ENCODE results near the gene ATG2A. TPM values are rescaled to one million over a fixed set of nuclear protein-coding genes. Genes with fewer than 3 reads are reported as not detected.

Gene ATG2A
- polyA plus RNA-seq, 3 donors: 2.6 to 24.9 (median 4.0) TPM

- Histone ChIP-seq H3K79me2 (ENCODE audit: insufficient read depth, low read length) (peaks cover 74% of the 10 kb centered on the region), H3K27ac (ENCODE audit: low read depth in 1 of 2, low read length in 2 of 2) (peak overlapping the region; percentile 80 to 85), H3K4me2 (replicated peaks; ENCODE audit: extremely low read depth, low read length, poor library complexity, severe bottlenecking) (peak overlapping the region; percentile 56), H3K4me3 (replicated peaks in 1 of 3; ENCODE audit: low read depth in 2 of 3, low read length in 3 of 3) (peak overlapping the region in 1 of 3 experiments; percentile 55), H4K20me1 (ENCODE audit: insufficient read depth, low read length) (peaks cover 56% of the 10 kb centered on the region), H2AFZ (ENCODE audit: insufficient read depth, low read depth, low read length, poor library complexity, severe bottlenecking) (no peak overlapping the region), H3K36me3 (replicated peaks in 1 of 2; ENCODE audit: control insufficient read depth in 1 of 2, insufficient read depth in 2 of 2, low read length in 2 of 2) (peaks cover 0 to 4% of the 10 kb centered on the region in 2 donors), H3K4me1 (ENCODE audit: control insufficient read depth in 1 of 2, insufficient read depth in 2 of 2, low read length in 2 of 2) (peaks cover 100% of the 10 kb centered on the region in 2 donors), H3K27me3 (ENCODE audit: control insufficient read depth in 2 of 2, insufficient read depth in 2 of 2, low read length in 2 of 2) (no peaks in the 10 kb centered on the region), H3K9ac (ENCODE audit: insufficient read depth, low read length, poor library complexity, severe bottlenecking) (peak overlapping the region; percentile 44), H3K9me3 (replicated peaks in 1 of 2; ENCODE audit: control insufficient read depth in 1 of 2, insufficient read depth in 1 of 2, low read length in 2 of 2) (no peaks in the 10 kb centered on the region)
- peak overlapping the region; percentile 71 for H3K4me3 Mint-ChIP-seq
- peaks cover 0 to 7% (median 0%) of the 10 kb centered on the region in 3 donors for H3K27me3 Mint-ChIP-seq (ENCODE audit: low read depth in 3 of 3)
- intact Hi-C loops (cut with micrococcal nuclease): no loop called here
- DNase-seq: peak; percentile 67 to 82 (median 74)
- H3K9me3 Mint-ChIP-seq: no peaks in the 10 kb centered on the region
- no peak for TF ChIP-seq CTCF (IDR thresholded peaks at IDR 0.05)
- 65% methylated on average over 30 of the region's 33 CpGs for WGBS (ENCODE audit: insufficient coverage)
- H3K36me3 Mint-ChIP-seq: peaks cover 46 to 74% of the 10 kb centered on the region in 2 donors
- peak overlapping the region; percentile 87 to 96 (median 92) for H3K27ac Mint-ChIP-seq
- peaks cover 96% of the 10 kb centered on the region for H3K4me1 Mint-ChIP-seq
Observed at GRCh38 chr11:64859542-64860414, 57.2 kb downstream of the ATG2A start.

GRCh38 chr11:64858467-64859263 is 58.3 kb downstream of the ATG2A start:
- Histone ChIP-seq H3K36me3 (replicated peaks in 1 of 2; ENCODE audit: control insufficient read depth in 1 of 2, insufficient read depth in 2 of 2, low read length in 2 of 2) (peaks cover 11 to 13% of the 10 kb centered on the region in 2 donors), H4K20me1 (ENCODE audit: insufficient read depth, low read length) (peaks cover 53% of the 10 kb centered on the region), H3K4me3 (replicated peaks in 1 of 3; ENCODE audit: low read depth in 2 of 3, low read length in 3 of 3) (peak overlapping the region in 1 of 3 experiments; percentile 55), H3K27me3 (ENCODE audit: control insufficient read depth in 2 of 2, insufficient read depth in 2 of 2, low read length in 2 of 2) (no peaks in the 10 kb centered on the region), H3K9ac (ENCODE audit: insufficient read depth, low read length, poor library complexity, severe bottlenecking) (peak overlapping the region; percentile 44), H3K27ac (ENCODE audit: low read depth in 1 of 2, low read length in 2 of 2) (peak overlapping the region; percentile 80 to 85), H3K9me3 (replicated peaks in 1 of 2; ENCODE audit: control insufficient read depth in 1 of 2, insufficient read depth in 1 of 2, low read length in 2 of 2) (no peaks in the 10 kb centered on the region), H3K4me2 (replicated peaks; ENCODE audit: extremely low read depth, low read length, poor library complexity, severe bottlenecking) (peak overlapping the region; percentile 56), H3K4me1 (ENCODE audit: control insufficient read depth in 1 of 2, insufficient read depth in 2 of 2, low read length in 2 of 2) (peaks cover 100% of the 10 kb centered on the region in 2 donors), H3K79me2 (ENCODE audit: insufficient read depth, low read length) (peaks cover 74% of the 10 kb centered on the region), H2AFZ (ENCODE audit: insufficient read depth, low read depth, low read length, poor library complexity, severe bottlenecking) (no peak overlapping the region)
- no peak for TF ChIP-seq CTCF (IDR thresholded peaks at IDR 0.05)
- intact Hi-C loops (cut with micrococcal nuclease): no loop called here
- Mint-ChIP-seq H3K27me3 (ENCODE audit: low read depth in 3 of 3) (peaks cover 0 to 5% (median 3%) of the 10 kb centered on the region in 3 donors), H3K27ac (peak overlapping the region; percentile 87 to 96 (median 92)), H3K4me3 (peak overlapping the region; percentile 71), H3K9me3 (peaks cover 0 to 2% (median 0%) of the 10 kb centered on the region in 7 donors), H3K36me3 (peaks cover 55 to 75% of the 10 kb centered on the region in 2 donors), H3K4me1 (peaks cover 96% of the 10 kb centered on the region)
- 30% methylated on average over 8 of the region's 19 CpGs for WGBS (ENCODE audit: insufficient coverage)
- DNase-seq: peak; percentile 81 to 92 (median 87)
